K562 (cell line): ENCODE data around the gene UMODL1. TPM values are rescaled to one million over a fixed set of nuclear protein-coding genes. Genes with fewer than 3 reads are reported as not detected.

Experiments
- ATAC-seq: fragments of 200-7000 bp; cut with Tn5 transposase; 3 replicates; pipeline ENCODE4 v1.9.1; 2020; ENCODE audit warnings: moderate library complexity
- BruUV-seq: library from RNA; stranded (reverse); fragments of 400-500 nt; replicated peaks from 2 replicates; lab custom pipeline; 2021; lab: Mats Ljungman, UMichigan
- CTCF ChIA-PET: fragments of 300-600 bp; formaldehyde crosslinking; extraction: SDS; loops from one replicate; lab custom pipeline; 2021; ENCODE audit warnings: low intra/inter-chr PET ratio; lab: Yijun Ruan, JAX
- POLR2A ChIA-PET: fragments of 300-600, 350-650 bp; sonication (Branson Sonifier 250); formaldehyde crosslinking; extraction: SDS; loops from one replicate; lab custom pipeline; 2021; ENCODE audit warnings: antibody characterized with exemption, inconsistent platforms; lab: Yijun Ruan, JAX
- DNase-seq, 4 experiments: peaks; one replicate each; pipeline versions ENCODE4 v3.0.0 to v3.0.0-alpha.2; 2011 to 2018; ENCODE audit warnings: low spot score in 3 of 4, mixed read lengths in 3 of 4; ENCODE audit errors: extremely low read depth in 1 of 4
- FAIRE-seq: peaks from 2 replicates; lab custom pipeline; 2011; peaks lifted over from hg19 to GRCh38; lab: Jason Lieb, UNC
- H2AFZ ChIP-seq: 2 replicates; pipeline ENCODE4 v1.6.0; 2011; ENCODE audit warnings: low read depth, low read length, control low read depth, inconsistent platforms
- H3K27ac ChIP-seq: fragments of 200-600 bp; 3 replicates; pipeline ENCODE4 v1.8.0; 2011; ENCODE audit warnings: low read depth, mild to moderate bottlenecking, control low read depth, inconsistent platforms, low read length, moderate library complexity, mixed read lengths; ENCODE audit errors: extremely low read depth
- H3K27me3 ChIP-seq, 2 experiments: fragments of 300-600 bp in 1 of 2; 2 replicates in 1 of 2; 3 replicates in 1 of 2; pipeline versions ENCODE4 v1.6.0 to v1.8.0; 2011; ENCODE audit warnings: inconsistent platforms in 2 of 2, low read length in 2 of 2, mild to moderate bottlenecking in 1 of 2, mixed read lengths in 1 of 2, moderate library complexity in 1 of 2; ENCODE audit not compliant: control insufficient read depth in 2 of 2, insufficient read depth in 2 of 2
- H3K36me3 ChIP-seq: fragments of 300-600 bp; 3 replicates; pipeline ENCODE4 v1.8.0; 2011; ENCODE audit warnings: mild to moderate bottlenecking, low read length, inconsistent platforms; ENCODE audit not compliant: control insufficient read depth, insufficient read depth
- H3K4me1 ChIP-seq, 2 experiments: fragments of 200-600 bp in 1 of 2; replicated peaks in 1 of 2; 2 replicates in 1 of 2; 3 replicates in 1 of 2; pipeline versions ENCODE4 v1.5.1 to v1.8.0; 2011; ENCODE audit warnings: inconsistent platforms in 2 of 2, low read length in 2 of 2, mild to moderate bottlenecking in 1 of 2, mixed read lengths in 1 of 2, moderate library complexity in 1 of 2; ENCODE audit not compliant: control insufficient read depth in 2 of 2, insufficient read depth in 2 of 2
- H3K4me2 ChIP-seq: 2 replicates; pipeline ENCODE4 v1.6.1; 2011; ENCODE audit warnings: low read length, control low read depth, inconsistent platforms, mixed read lengths; ENCODE audit not compliant: insufficient read depth
- H3K4me3 ChIP-seq: fragments of 200-600 bp; sonication (generic), shearing (Covaris generic); 2 replicates; pipeline ENCODE4 v1.5.1; 2016; ENCODE audit warnings: control low read depth, inconsistent platforms
- H3K79me2 ChIP-seq: fragments of 200-600 bp; 3 replicates; pipeline ENCODE4 v1.8.0; 2011; ENCODE audit warnings: low read length, inconsistent platforms; ENCODE audit not compliant: control insufficient read depth, insufficient read depth
- H3K9ac ChIP-seq, 2 experiments: 2 replicates each; pipeline versions ENCODE4 v1.6.0 to v1.6.1; 2011; ENCODE audit warnings: low read depth in 2 of 2, low read length in 2 of 2, control low read depth in 1 of 2, inconsistent platforms in 1 of 2, mild to moderate bottlenecking in 1 of 2, mixed read lengths in 1 of 2; ENCODE audit not compliant: insufficient read depth in 1 of 2
- H3K9me1 ChIP-seq: one replicate; pipeline ENCODE4 v1.6.0; 2011; ENCODE audit warnings: inconsistent platforms, mild to moderate bottlenecking, low read length, moderate library complexity; ENCODE audit not compliant: control insufficient read depth, insufficient read depth
- H3K9me3 ChIP-seq: replicated peaks from 2 replicates; pipeline ENCODE4 v1.5.1; 2011; ENCODE audit warnings: low read depth, low read length, inconsistent platforms; ENCODE audit not compliant: control insufficient read depth, insufficient read depth
- H4K20me1 ChIP-seq: replicated peaks from 2 replicates; pipeline ENCODE4 v1.6.1; 2011; ENCODE audit warnings: low read length, inconsistent platforms, mixed read lengths; ENCODE audit not compliant: control insufficient read depth, insufficient read depth
- CBX8 ChIP-seq: fragments of 200-600 bp; sonication (generic); IDR thresholded peaks from 2 replicates; pipeline ENCODE4 v1.6.1; 2012; ENCODE audit warnings: borderline replicate concordance, mixed run types, low read depth, mild to moderate bottlenecking, moderate library complexity, mixed read lengths, low read length, control low read depth, inconsistent platforms; ENCODE audit not compliant: poor library complexity, severe bottlenecking; ENCODE audit errors: extremely low read depth
- FOXA1 ChIP-seq: fragments of 450-650 bp; IDR thresholded peaks from 2 replicates; pipeline ENCODE4 v1.6.1; 2016; ENCODE audit warnings: mild to moderate bottlenecking, borderline replicate concordance
- KLF13 ChIP-seq: fragments of 450-650 bp; IDR thresholded peaks from 2 replicates; pipeline ENCODE4 v1.6.1; 2016; ENCODE audit warnings: missing genetic modification characterization, low read depth, mild to moderate bottlenecking, missing compliant biosample characterization, moderate library complexity, borderline replicate concordance
- MEIS2 ChIP-seq: fragments of 450-650 bp; IDR thresholded peaks from 2 replicates; pipeline ENCODE4 v1.6.1; 2014; ENCODE audit warnings: mild to moderate bottlenecking; ENCODE audit not compliant: partially characterized antibody
- YY1 ChIP-seq, 3 experiments: IDR thresholded peaks; 2 replicates each; pipeline ENCODE4 v1.6.1; 2011; ENCODE audit warnings: low read length in 2 of 3, mild to moderate bottlenecking in 2 of 3, moderate library complexity in 2 of 3, borderline replicate concordance in 1 of 3, control low read depth in 1 of 3, low read depth in 1 of 3; ENCODE audit not compliant: insufficient read depth in 3 of 3, insufficient replicate concordance in 2 of 3, control insufficient read depth in 1 of 3, insufficient read length in 1 of 3; ENCODE audit errors: extremely low read depth in 1 of 3
- ZNF76 ChIP-seq: fragments of 250-450 bp; sonication (Bioruptor Pico); IDR thresholded peaks from 2 replicates; pipeline ENCODE4 v1.4.0; 2020; ENCODE audit warnings: mild to moderate bottlenecking, moderate library complexity, borderline replicate concordance
- ZNF77 ChIP-seq: fragments of 250-450 bp; sonication (Bioruptor Pico); IDR thresholded peaks from 2 replicates; pipeline ENCODE4 v1.5.0; 2020
- ZNF785 ChIP-seq: fragments of 250-450 bp; sonication (Bioruptor Pico); IDR thresholded peaks from 2 replicates; pipeline ENCODE4 v1.4.0; 2020; ENCODE audit warnings: mild to moderate bottlenecking
- ZNF830 ChIP-seq: fragments of 250-450 bp; sonication (Bioruptor Pico); IDR thresholded peaks from 2 replicates; pipeline ENCODE4 v1.5.0; 2021; ENCODE audit warnings: mild to moderate bottlenecking
- ZSCAN29 ChIP-seq: fragments of 450-650 bp; IDR thresholded peaks from 2 replicates; pipeline ENCODE4 v1.6.1; 2017
- WGBS: fragments of 100-300 bp; shearing (Covaris generic); methylation state at CpG from one replicate; pipeline ENCODE4 v1.1.6; 2016; ENCODE audit warnings: low coverage, mixed read lengths; ENCODE audit not compliant: insufficient coverage; ENCODE audit errors: missing lambda C conversion rate; 5-methylcytosine and 5-hydroxymethylcytosine counted together
- in situ Hi-C: fragments of 300-500 bp; cut with MboI; formaldehyde crosslinking; loops from 4 replicates; pipeline ENCODE4 v1.15.0; 2018; ENCODE audit warnings: inconsistent platforms, mixed read lengths
- intact Hi-C: fragments of 100-400 bp; cut with micrococcal nuclease; formaldehyde crosslinking; loops from 2 replicates; pipeline ENCODE4 v1.14.2; 2022
- polyA plus RNA-seq, 8 experiments: library from polyadenylated mRNA; depleted of rRNA in 4 of 8; stranded (reverse) in 5 of 8; unstranded in 3 of 8; fragments of >200 nt; fragmentation: Nextera tagmentation in 2 of 8; fragmentation: Illumina TruSeq in 1 of 8; extraction: Ambion mirVana in 2 of 8; extraction: Trizol in 1 of 8; gene quantifications; 2 replicates each; pipeline versions ENCODE4 v1.2.1 to v1.2.3, GENCODE V29; 2011 to 2014; ENCODE audit warnings: inconsistent platforms in 1 of 8, missing spikeins in 1 of 8
- total RNA-seq, 7 experiments: library from RNA; depleted of rRNA in 6 of 7; stranded (reverse); fragments of >200 nt in 6 of 7; fragmentation: Illumina TruSeq in 2 of 7; extraction: Trizol in 2 of 7; gene quantifications; 2 replicates each; pipeline versions ENCODE4 v1.2.1 to v1.2.3, GENCODE V29; 2011 to 2021; ENCODE audit warnings: low replicate concordance in 1 of 7
- TF ChIP-seq, protein P1 (sequence below): fragments of 450-650 bp; IDR thresholded peaks from 2 replicates; pipeline ENCODE4 v1.6.1; 2017; ENCODE audit warnings: antibody characterized with exemption
- TF ChIP-seq, protein P2 (sequence below): fragments of 450-650 bp; formaldehyde crosslinking; IDR thresholded peaks from 2 replicates; pipeline ENCODE4 v1.4.0; 2020; ENCODE audit warnings: mild to moderate bottlenecking, moderate library complexity
- TF ChIP-seq, protein P3 (sequence below): fragments of 250-450 bp; sonication (Bioruptor Pico); IDR thresholded peaks from 2 replicates; pipeline ENCODE4 v1.8.0; 2021; ENCODE audit warnings: moderate library complexity, mild to moderate bottlenecking, inconsistent platforms

UMODL1 gene
- total and polyA plus RNA-seq, 9 of the 15 experiments (the other 6 are each of a cell fraction or from before 2014, with no cell fraction given), result not detected

DNA sequence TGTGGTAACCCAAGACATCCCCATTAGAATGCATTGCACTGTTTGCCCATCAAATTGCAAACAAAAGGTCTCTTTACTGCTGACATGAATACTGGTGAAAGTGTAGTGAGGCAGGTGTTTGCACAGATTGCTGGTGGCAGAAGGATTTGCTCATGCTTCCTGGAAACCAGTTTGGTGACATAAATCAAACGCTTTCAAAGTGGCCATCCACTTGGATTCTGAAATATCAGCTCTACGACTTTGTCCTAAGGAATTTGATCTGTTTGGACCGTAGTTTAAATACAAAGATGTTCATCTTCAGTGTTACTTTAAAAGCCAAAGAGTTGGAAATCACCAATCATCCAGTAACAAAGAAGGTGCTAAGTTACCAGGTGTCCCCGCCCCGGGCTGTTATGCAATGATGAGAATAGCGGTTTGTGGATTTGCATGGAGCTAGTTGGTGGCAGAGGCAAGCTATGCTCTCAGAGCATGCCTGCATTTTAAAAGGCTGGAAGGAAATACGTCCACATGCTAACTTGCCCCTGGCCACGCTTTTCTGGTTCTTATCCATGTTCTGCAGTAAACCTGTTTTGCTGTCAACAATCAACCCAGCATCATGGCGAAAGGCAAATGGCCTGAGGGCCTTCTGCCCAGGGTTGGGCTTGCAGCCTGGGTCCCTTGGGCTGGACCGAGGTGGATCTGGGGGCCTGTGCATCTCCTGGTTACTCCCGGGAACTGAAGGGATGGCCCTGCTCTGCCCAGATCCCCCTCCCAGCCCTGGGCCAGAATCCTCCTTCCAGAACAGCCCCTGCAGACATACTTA, 49.2 kb downstream of the UMODL1 start (continued):
- TF ChIP-seq, protein P1, sequence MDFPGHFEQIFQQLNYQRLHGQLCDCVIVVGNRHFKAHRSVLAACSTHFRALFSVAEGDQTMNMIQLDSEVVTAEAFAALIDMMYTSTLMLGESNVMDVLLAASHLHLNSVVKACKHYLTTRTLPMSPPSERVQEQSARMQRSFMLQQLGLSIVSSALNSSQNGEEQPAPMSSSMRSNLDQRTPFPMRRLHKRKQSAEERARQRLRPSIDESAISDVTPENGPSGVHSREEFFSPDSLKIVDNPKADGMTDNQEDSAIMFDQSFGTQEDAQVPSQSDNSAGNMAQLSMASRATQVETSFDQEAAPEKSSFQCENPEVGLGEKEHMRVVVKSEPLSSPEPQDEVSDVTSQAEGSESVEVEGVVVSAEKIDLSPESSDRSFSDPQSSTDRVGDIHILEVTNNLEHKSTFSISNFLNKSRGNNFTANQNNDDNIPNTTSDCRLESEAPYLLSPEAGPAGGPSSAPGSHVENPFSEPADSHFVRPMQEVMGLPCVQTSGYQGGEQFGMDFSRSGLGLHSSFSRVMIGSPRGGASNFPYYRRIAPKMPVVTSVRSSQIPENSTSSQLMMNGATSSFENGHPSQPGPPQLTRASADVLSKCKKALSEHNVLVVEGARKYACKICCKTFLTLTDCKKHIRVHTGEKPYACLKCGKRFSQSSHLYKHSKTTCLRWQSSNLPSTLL, result no peak
- TF ChIP-seq MEIS2, result peak; percentile 25
- TF ChIP-seq, all 486 proteins: peak for 2

DNA sequence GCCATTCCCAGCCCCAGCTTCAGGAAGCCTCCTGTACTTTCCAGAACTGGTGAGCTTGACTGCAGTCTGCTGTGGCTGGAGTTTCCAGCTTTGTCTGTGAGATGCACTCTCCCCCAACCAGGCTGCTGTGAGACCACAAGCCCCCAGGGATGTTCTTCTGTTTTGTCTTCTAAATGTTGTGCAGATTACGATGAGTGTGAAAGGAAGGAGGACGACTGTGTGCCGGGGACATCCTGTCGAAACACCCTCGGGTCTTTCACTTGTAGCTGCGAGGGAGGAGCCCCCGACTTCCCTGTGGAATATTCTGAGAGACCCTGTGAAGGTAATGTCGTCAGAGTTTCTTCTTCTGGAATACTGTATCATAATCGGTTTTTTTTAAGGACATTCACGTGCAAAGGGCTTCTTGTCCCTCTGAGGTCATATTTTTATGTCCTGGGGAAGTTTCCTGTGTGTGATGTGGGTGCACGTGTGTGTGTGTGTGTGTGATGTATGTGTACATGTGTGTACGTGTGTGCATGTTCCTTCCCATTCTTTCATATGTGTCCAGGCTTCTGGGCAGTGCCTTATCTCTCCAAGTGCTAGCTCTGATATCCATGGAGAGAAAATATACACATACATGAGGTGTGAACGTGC, 49.9 kb downstream of the UMODL1 start:
- BruUV-seq, result no TSS peak
- 2% methylated on average over 13 of the region's 13 CpGs for WGBS
- Histone ChIP-seq H3K9ac (no peak overlapping the region), H3K9me3 (no peaks in the 10 kb centered on the region), H4K20me1 (peaks cover 16% of the 10 kb centered on the region), H3K27ac (no peak overlapping the region), H3K9me1 (no peaks in the 10 kb centered on the region), H3K4me1 (peaks cover 0 to 12% of the 10 kb centered on the region in 2 experiments; a peak in 2 of 5 replicates), H3K4me3 (no peak overlapping the region), H3K4me2 (no peak overlapping the region), H3K36me3 (no peaks in the 10 kb centered on the region), H2AFZ (no peak overlapping the region), H3K27me3 (peaks cover 30 to 76% of the 10 kb centered on the region in 2 experiments; a peak in 4 of 5 replicates), H3K79me2 (no peaks in the 10 kb centered on the region)
- no peak for DNase-seq
- in situ Hi-C loops, result no loop called here
- FAIRE-seq, result no peak
- POLR2A ChIA-PET, result no interaction called here
- intact Hi-C loops, result no loop called here
- CTCF ChIA-PET, result no interaction called here
- no peak for ATAC-seq
- TF ChIP-seq KLF13 (tag) (no peak), ZNF830 (CRISPR knock-in tag) (no peak), FOXA1 (no peak), ZNF76 (CRISPR knock-in tag) (no peak), ZSCAN29 (no peak), YY1 (IDR thresholded peaks at IDR 0.05; ENCODE audit: borderline replicate concordance in 1 of 3, control insufficient read depth in 1 of 3, extremely low read depth in 1 of 3, insufficient read depth in 3 of 3, insufficient read length in 1 of 3, insufficient replicate concordance in 2 of 3, low read depth in 1 of 3, low read length in 2 of 3) (no peak), ZNF785 (CRISPR knock-in tag) (no peak), ZNF77 (no peak), CBX8 (no peak)
- TF ChIP-seq, protein P2, sequence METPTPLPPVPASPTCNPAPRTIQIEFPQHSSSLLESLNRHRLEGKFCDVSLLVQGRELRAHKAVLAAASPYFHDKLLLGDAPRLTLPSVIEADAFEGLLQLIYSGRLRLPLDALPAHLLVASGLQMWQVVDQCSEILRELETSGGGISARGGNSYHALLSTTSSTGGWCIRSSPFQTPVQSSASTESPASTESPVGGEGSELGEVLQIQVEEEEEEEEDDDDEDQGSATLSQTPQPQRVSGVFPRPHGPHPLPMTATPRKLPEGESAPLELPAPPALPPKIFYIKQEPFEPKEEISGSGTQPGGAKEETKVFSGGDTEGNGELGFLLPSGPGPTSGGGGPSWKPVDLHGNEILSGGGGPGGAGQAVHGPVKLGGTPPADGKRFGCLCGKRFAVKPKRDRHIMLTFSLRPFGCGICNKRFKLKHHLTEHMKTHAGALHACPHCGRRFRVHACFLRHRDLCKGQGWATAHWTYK (CRISPR knock-in tag), result no peak
- TF ChIP-seq, protein P3, sequence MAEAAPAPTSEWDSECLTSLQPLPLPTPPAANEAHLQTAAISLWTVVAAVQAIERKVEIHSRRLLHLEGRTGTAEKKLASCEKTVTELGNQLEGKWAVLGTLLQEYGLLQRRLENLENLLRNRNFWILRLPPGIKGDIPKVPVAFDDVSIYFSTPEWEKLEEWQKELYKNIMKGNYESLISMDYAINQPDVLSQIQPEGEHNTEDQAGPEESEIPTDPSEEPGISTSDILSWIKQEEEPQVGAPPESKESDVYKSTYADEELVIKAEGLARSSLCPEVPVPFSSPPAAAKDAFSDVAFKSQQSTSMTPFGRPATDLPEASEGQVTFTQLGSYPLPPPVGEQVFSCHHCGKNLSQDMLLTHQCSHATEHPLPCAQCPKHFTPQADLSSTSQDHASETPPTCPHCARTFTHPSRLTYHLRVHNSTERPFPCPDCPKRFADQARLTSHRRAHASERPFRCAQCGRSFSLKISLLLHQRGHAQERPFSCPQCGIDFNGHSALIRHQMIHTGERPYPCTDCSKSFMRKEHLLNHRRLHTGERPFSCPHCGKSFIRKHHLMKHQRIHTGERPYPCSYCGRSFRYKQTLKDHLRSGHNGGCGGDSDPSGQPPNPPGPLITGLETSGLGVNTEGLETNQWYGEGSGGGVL (CRISPR knock-in tag), result no peak
